GM23338 (cell line): ENCODE results near the gene PHACTR1. TPM values are rescaled to one million over a fixed set of nuclear protein-coding genes. Genes with fewer than 3 reads are reported as not detected.
"Not testable (repeated sequence)": the region's sequence is repeated elsewhere in the genome, so short reads cannot be mapped to it uniquely, and the experiment has no call there.

Experiments
- ATAC-seq: fragments of 200-7000 bp; cut with Tn5 transposase; 3 replicates; pipeline ENCODE4 v1.9.1; 2020
- DNase-seq: peaks from one replicate; pipeline ENCODE4 v3.0.0-alpha.2; 2015; ENCODE audit warnings: low spot score
- H2AFZ ChIP-seq: fragments of 200-600 bp; sonication (generic); 2 replicates; pipeline ENCODE4 v1.8.0; 2016; ENCODE audit warnings: antibody characterized with exemption, mild to moderate bottlenecking, moderate library complexity
- H3F3A ChIP-seq: fragments of 200-600 bp; sonication (generic); replicated peaks from 2 replicates; pipeline ENCODE4 v1.8.0; 2017; ENCODE audit warnings: antibody characterized with exemption, mixed run types, low read depth
- H3K27ac ChIP-seq: fragments of 200-600 bp; sonication (generic); 2 replicates; pipeline ENCODE4 v1.6.1; 2016; ENCODE audit warnings: low read depth
- H3K27me3 ChIP-seq: fragments of 200-600 bp; sonication (generic); 2 replicates; pipeline ENCODE4 v1.8.0; 2016; ENCODE audit warnings: mild to moderate bottlenecking, mixed run types, moderate library complexity; ENCODE audit not compliant: insufficient read depth
- H3K36me3 ChIP-seq: fragments of 200-600 bp; sonication (generic); 2 replicates; pipeline ENCODE4 v1.8.0; 2016; ENCODE audit warnings: mild to moderate bottlenecking; ENCODE audit not compliant: insufficient read depth
- H3K4me1 ChIP-seq: fragments of 200-600 bp; sonication (generic); 2 replicates; pipeline ENCODE4 v1.8.0; 2016; ENCODE audit warnings: mild to moderate bottlenecking, moderate library complexity; ENCODE audit not compliant: insufficient read depth
- H3K4me2 ChIP-seq: fragments of 200-600 bp; sonication (generic); 2 replicates; pipeline ENCODE4 v1.7.1; 2017; ENCODE audit warnings: mixed run types
- H3K4me3 ChIP-seq: fragments of 200-600 bp; sonication (generic); 2 replicates; pipeline ENCODE4 v1.6.1; 2016; ENCODE audit warnings: mixed run types
- H3K79me2 ChIP-seq: fragments of 200-600 bp; sonication (generic); replicated peaks from 2 replicates; pipeline ENCODE4 v1.8.0; 2017; ENCODE audit warnings: mild to moderate bottlenecking; ENCODE audit not compliant: insufficient read depth
- H3K9me2 ChIP-seq: fragments of 200-600 bp; sonication (generic); 2 replicates; pipeline ENCODE4 v1.8.0; 2017; ENCODE audit not compliant: insufficient read depth
- H4K20me1 ChIP-seq: fragments of 200-600 bp; sonication (generic); replicated peaks from 2 replicates; pipeline ENCODE4 v1.8.0; 2017; ENCODE audit warnings: mild to moderate bottlenecking; ENCODE audit not compliant: insufficient read depth
- H3K27ac Mint-ChIP-seq: 2 replicates; pipeline ENCODE4 v1.8.0; 2020; ENCODE audit warnings: inconsistent platforms, mild to moderate bottlenecking, moderate library complexity, mixed read lengths
- H3K27me3 Mint-ChIP-seq: 3 replicates; pipeline ENCODE4 v1.8.0; 2022; ENCODE audit warnings: low read depth, mild to moderate bottlenecking, moderate library complexity, mixed read lengths, inconsistent platforms; ENCODE audit not compliant: insufficient read depth, poor library complexity
- H3K36me3 Mint-ChIP-seq: 3 replicates; pipeline ENCODE4 v1.8.0; 2021; ENCODE audit warnings: low read depth, mild to moderate bottlenecking, inconsistent platforms, moderate library complexity, mixed read lengths
- H3K4me1 Mint-ChIP-seq: 3 replicates; pipeline ENCODE4 v1.8.0; 2020; ENCODE audit warnings: mild to moderate bottlenecking, inconsistent platforms, mixed read lengths
- H3K4me3 Mint-ChIP-seq: 3 replicates; pipeline ENCODE4 v1.8.0; 2021; ENCODE audit warnings: moderate library complexity, mild to moderate bottlenecking, inconsistent platforms, mixed read lengths
- H3K9me3 Mint-ChIP-seq: 3 replicates; pipeline ENCODE4 v1.8.0; 2020; ENCODE audit warnings: moderate library complexity, mild to moderate bottlenecking, inconsistent platforms, mixed read lengths
- CTCF ChIP-seq, 2 experiments: fragments of 200-600 bp in 1 of 2; sonication (generic) in 1 of 2; conservative IDR thresholded peaks; 2 replicates each; pipeline versions ENCODE4 v1.5.1 to v1.6.1; 2016 to 2017; ENCODE audit warnings: antibody characterized with exemption in 2 of 2, low read depth in 2 of 2, mild to moderate bottlenecking in 2 of 2, moderate library complexity in 1 of 2
- EZH2 ChIP-seq: fragments of 200-600 bp; sonication (generic); IDR thresholded peaks from one replicate; pipeline ENCODE4 v1.8.0; 2017; ENCODE audit warnings: antibody characterized with exemption, mild to moderate bottlenecking, low read depth; ENCODE audit not compliant: unreplicated experiment
- NANOG ChIP-seq: IDR thresholded peaks from 2 replicates; pipeline ENCODE4 v1.6.1; 2016; ENCODE audit warnings: antibody characterized with exemption, borderline replicate concordance
- POLR2AphosphoS5 ChIP-seq: IDR thresholded peaks from 2 replicates; pipeline ENCODE4 v1.6.1; 2016; ENCODE audit warnings: antibody characterized with exemption, low read depth
- REST ChIP-seq: IDR thresholded peaks from one replicate; pipeline ENCODE4 v1.6.1; 2018; ENCODE audit warnings: antibody characterized with exemption; ENCODE audit not compliant: unreplicated experiment
- ZNF114 ChIP-seq: fragments of 250-450 bp; sonication (Bioruptor Pico); IDR thresholded peaks from 2 replicates; pipeline ENCODE4 v1.5.0; 2020; ENCODE audit warnings: mild to moderate bottlenecking, moderate library complexity
- polyA plus RNA-seq: library from polyadenylated mRNA; unstranded; fragments of >200 nt; fragmentation: Nextera tagmentation; extraction: Ambion mirVana; gene quantifications from 2 replicates; pipeline ENCODE4 v1.2.1, GENCODE V29; 2016
- total RNA-seq: library from RNA; depleted of rRNA; stranded (reverse); fragments of >200 nt; shearing (Covaris generic); gene quantifications from 2 replicates; pipeline ENCODE4 v1.2.3, GENCODE V29; 2014

The PHACTR1 gene
- total and polyA plus RNA-seq, 2 experiments from 2014 or later, result 5.9 to 19.3 TPM

GRCh38 chr6:12730809-12731208, 14.2 kb downstream of the PHACTR1 start:
- not testable (repeated sequence) for H3K27me3 ChIP-seq, H3K9me3 Mint-ChIP-seq, DNase-seq, H2AFZ ChIP-seq, ATAC-seq, H4K20me1 ChIP-seq, H3F3A ChIP-seq, H3K4me3 Mint-ChIP-seq, H3K79me2 ChIP-seq, H3K4me2 ChIP-seq, H3K27me3 Mint-ChIP-seq, H3K4me3 ChIP-seq, H3K36me3 Mint-ChIP-seq, H3K9me2 ChIP-seq, H3K27ac Mint-ChIP-seq, H3K36me3 ChIP-seq, H3K27ac ChIP-seq
- H3K4me1 ChIP-seq, result peaks cover 12% of the 10 kb centered on the region
- H3K4me1 Mint-ChIP-seq, result peaks cover 11% of the 10 kb centered on the region

GRCh38 chr6:12733876-12734275, 17.3 kb downstream of the PHACTR1 start:
- Mint-ChIP-seq H3K27ac (no peak overlapping the region), H3K9me3 (no peaks in the 10 kb centered on the region)

More at GRCh38 chr6:12733876-12734275, 17.3 kb downstream of the PHACTR1 start:
- Mint-ChIP-seq H3K36me3 (no peaks in the 10 kb centered on the region), H3K4me3 (no peak overlapping the region), H3K4me1 (peaks cover 10% of the 10 kb centered on the region), H3K27me3 (no peaks in the 10 kb centered on the region)
- Histone ChIP-seq H3K4me2 (no peak overlapping the region), H2AFZ (no peak overlapping the region), H3K27me3 (no peaks in the 10 kb centered on the region), H3K36me3 (no peaks in the 10 kb centered on the region), H3K27ac (no peak overlapping the region), H3K79me2 (no peaks in the 10 kb centered on the region), H4K20me1 (no peaks in the 10 kb centered on the region), H3K4me3 (no peak overlapping the region), H3K4me1 (peaks cover 7% of the 10 kb centered on the region), H3F3A (no peaks in the 10 kb centered on the region), H3K9me2 (no peaks in the 10 kb centered on the region)
- ATAC-seq (no peak), DNase-seq (no peak)
- TF ChIP-seq POLR2AphosphoS5, result no peak
- no peak for TF ChIP-seq EZH2
- TF ChIP-seq NANOG, result no peak
- TF ChIP-seq REST, result no peak
- no peak for TF ChIP-seq ZNF114
- TF ChIP-seq CTCF (conservative IDR thresholded peaks at IDR 0.05; ENCODE audit: low read depth in 2 of 2), result no peak
